ENCODE measurements around the gene CDC42BPA. TPM values are rescaled to one million over a fixed set of nuclear protein-coding genes. Genes with fewer than 3 reads are reported as not detected.

Gene CDC42BPA
- total RNA-seq, 4 donors from 2014 or later = 49.0 to 102 (median 54.2) TPM

DNA sequence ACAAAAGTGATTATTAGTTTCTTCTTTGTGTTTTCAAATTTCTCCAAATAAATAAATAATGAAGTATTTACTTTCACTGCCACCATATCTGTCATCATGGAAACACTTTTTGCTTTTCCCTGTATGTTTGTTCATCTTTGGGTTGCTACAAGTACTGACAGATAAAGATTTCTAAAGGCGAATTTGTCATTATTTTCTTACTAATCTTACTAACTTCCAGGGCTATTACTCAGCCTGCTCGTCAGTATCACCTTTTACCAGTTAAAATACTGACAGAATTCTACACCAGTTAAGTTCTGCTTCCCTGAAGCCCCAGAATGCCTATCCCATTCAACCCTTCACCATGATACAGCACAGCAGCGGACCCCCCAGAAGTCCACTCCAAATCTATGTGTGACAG, 106.1 kb downstream of the CDC42BPA start:
- WGBS, 2 donors (ENCODE audit: low coverage in 1 of 2) = 82 to 84% methylated on average over 3 of the region's 3 CpGs
- in situ Hi-C loops (cut with MboI; ENCODE audit: low pct_ligation_motif_present in 1 of 4, low pct_unique_long_range_greater_than_20kb in 1 of 4, low sequenced_read_pairs in 3 of 4) (no loop called here), intact Hi-C loops (cut with DNase I; ENCODE audit: low total_unique reads) (no loop called here)
- TF ChIP-seq EP300 (IDR thresholded peaks at IDR 0.05; ENCODE audit: low read depth) = no peak
- TF ChIP-seq, protein P1, sequence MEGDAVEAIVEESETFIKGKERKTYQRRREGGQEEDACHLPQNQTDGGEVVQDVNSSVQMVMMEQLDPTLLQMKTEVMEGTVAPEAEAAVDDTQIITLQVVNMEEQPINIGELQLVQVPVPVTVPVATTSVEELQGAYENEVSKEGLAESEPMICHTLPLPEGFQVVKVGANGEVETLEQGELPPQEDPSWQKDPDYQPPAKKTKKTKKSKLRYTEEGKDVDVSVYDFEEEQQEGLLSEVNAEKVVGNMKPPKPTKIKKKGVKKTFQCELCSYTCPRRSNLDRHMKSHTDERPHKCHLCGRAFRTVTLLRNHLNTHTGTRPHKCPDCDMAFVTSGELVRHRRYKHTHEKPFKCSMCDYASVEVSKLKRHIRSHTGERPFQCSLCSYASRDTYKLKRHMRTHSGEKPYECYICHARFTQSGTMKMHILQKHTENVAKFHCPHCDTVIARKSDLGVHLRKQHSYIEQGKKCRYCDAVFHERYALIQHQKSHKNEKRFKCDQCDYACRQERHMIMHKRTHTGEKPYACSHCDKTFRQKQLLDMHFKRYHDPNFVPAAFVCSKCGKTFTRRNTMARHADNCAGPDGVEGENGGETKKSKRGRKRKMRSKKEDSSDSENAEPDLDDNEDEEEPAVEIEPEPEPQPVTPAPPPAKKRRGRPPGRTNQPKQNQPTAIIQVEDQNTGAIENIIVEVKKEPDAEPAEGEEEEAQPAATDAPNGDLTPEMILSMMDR (IDR thresholded peaks at IDR 0.05) = no peak
- no peak for TF ChIP-seq POLR2AphosphoS5 (IDR thresholded peaks at IDR 0.05)
- no peak for TF ChIP-seq POLR2A (IDR thresholded peaks at IDR 0.05)
- no peaks in the 10 kb centered on the region for H3K9me3 ChIP-seq
- DNase-seq = no peak
- no peaks in the 10 kb centered on the region for H3K27me3 ChIP-seq
- no peaks in the 10 kb centered on the region for H3K36me3 ChIP-seq
- no peak overlapping the region for H3K27ac ChIP-seq
- H3K4me1 ChIP-seq = peaks cover 0 to 11% (median 6%) of the 10 kb centered on the region in 4 donors
- no peak overlapping the region for H3K4me3 ChIP-seq

DNA sequence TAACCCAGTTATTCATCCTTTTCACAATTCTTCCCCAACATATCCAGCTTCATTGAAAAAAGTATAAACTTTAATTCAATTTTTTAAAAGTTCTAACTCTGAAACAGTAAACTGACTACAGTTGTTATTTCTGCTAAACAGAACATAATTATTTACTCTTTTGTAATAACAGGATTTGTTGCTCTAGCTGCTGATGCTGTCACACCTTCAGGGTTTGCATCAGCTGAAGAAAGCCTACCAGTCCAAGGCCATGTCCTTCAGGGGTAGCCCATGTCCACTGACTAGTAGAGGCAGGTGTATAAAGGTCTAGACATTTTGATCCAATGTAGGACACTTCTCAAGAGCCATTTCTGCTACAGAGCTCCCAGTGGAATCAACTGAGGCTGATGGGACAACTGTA, 107.7 kb downstream of the CDC42BPA start:
- in situ Hi-C loops (cut with MboI; ENCODE audit: low pct_ligation_motif_present in 1 of 4, low pct_unique_long_range_greater_than_20kb in 1 of 4, low sequenced_read_pairs in 3 of 4) = no loop called here
- Histone ChIP-seq H3K36me3 (no peaks in the 10 kb centered on the region), H3K4me1 (peaks cover 0 to 11% (median 6%) of the 10 kb centered on the region in 4 donors), H3K4me3 (no peak overlapping the region), H3K9me3 (no peaks in the 10 kb centered on the region), H3K27me3 (no peaks in the 10 kb centered on the region), H3K27ac (no peak overlapping the region)
- intact Hi-C loops (cut with DNase I; ENCODE audit: low total_unique reads) = no loop called here
- TF ChIP-seq, protein P1 (IDR thresholded peaks at IDR 0.05) = no peak
- DNase-seq = no peak

DNA sequence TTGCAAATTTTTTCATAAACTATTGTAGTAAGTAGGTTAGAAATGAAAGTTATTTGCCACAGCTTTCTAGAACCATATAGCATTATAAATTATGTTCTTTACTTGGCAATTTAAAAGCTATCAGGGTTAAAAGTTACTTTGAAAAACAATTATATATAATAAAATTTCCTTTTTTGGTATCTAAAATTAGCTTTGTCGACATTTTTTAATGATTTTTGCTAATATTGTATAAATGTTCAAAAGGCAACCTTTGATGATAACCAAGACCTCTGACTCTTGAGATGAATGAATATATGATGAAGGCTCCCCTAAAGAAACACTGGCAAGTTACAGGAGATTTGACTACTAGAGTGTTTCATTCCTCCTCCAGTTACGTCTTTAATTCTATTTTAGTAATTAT, 121.2 kb downstream of the CDC42BPA start:
- no peaks in the 10 kb centered on the region for H3K27me3 ChIP-seq
- no peak for TF ChIP-seq EP300 (IDR thresholded peaks at IDR 0.05; ENCODE audit: low read depth)
- TF ChIP-seq, protein P1 (IDR thresholded peaks at IDR 0.05) = no peak
- TF ChIP-seq POLR2A (IDR thresholded peaks at IDR 0.05) = no peak
- TF ChIP-seq POLR2AphosphoS5 (IDR thresholded peaks at IDR 0.05) = no peak
- H3K36me3 ChIP-seq = peaks cover 0 to 4% (median 2%) of the 10 kb centered on the region in 4 donors
- H3K4me3 ChIP-seq = no peak overlapping the region
- WGBS, 2 donors (ENCODE audit: low coverage in 1 of 2) = 85 to 87% methylated on average over 2 of the region's 2 CpGs
- H3K27ac ChIP-seq = no peak overlapping the region
- H3K4me1 ChIP-seq = no peaks in the 10 kb centered on the region
- H3K9me3 ChIP-seq = no peaks in the 10 kb centered on the region
- no peak for DNase-seq
- intact Hi-C loops (cut with DNase I; ENCODE audit: low total_unique reads) = no loop called here
- in situ Hi-C loops (cut with MboI; ENCODE audit: low pct_ligation_motif_present in 1 of 4, low pct_unique_long_range_greater_than_20kb in 1 of 4, low sequenced_read_pairs in 3 of 4) = no loop called here

DNA sequence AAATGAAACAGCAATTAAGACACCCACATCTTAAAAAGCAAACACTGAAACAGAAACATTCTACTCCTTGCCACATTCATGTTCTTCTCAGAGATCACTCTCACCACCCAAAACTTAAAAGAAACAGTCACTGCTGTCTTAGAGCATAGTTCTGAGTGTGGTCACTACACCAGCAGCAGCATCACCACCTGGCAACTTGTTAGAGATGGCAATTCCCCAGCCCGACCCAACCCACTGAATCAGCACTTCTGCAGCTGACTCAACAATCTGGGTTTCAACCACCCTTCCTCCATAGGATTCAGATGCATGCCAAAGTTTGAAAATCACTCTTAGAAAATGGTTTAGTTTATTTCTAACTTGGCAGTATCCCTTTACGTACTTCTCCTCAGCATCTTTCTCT, 126.1 kb downstream of the CDC42BPA start:
- H3K4me1 ChIP-seq = no peaks in the 10 kb centered on the region
- WGBS, 2 donors (ENCODE audit: low coverage in 1 of 2) = 64 to 85% methylated on average over 1 to 2 of the region's 2 CpGs
- no peaks in the 10 kb centered on the region for H3K36me3 ChIP-seq
- intact Hi-C loops (cut with DNase I; ENCODE audit: low total_unique reads) = no loop called here
- in situ Hi-C loops (cut with MboI; ENCODE audit: low pct_ligation_motif_present in 1 of 4, low pct_unique_long_range_greater_than_20kb in 1 of 4, low sequenced_read_pairs in 3 of 4) = no loop called here
- no peak overlapping the region for H3K4me3 ChIP-seq
- H3K27ac ChIP-seq = no peak overlapping the region
- H3K9me3 ChIP-seq = no peaks in the 10 kb centered on the region
- H3K27me3 ChIP-seq = no peaks in the 10 kb centered on the region
- peak; percentile 10 for DNase-seq
- no peak for TF ChIP-seq POLR2AphosphoS5 (IDR thresholded peaks at IDR 0.05)
- TF ChIP-seq, protein P1 (IDR thresholded peaks at IDR 0.05) = no peak
- no peak for TF ChIP-seq EP300 (IDR thresholded peaks at IDR 0.05; ENCODE audit: low read depth)
- no peak for TF ChIP-seq POLR2A (IDR thresholded peaks at IDR 0.05)
